HG03439 (cell line): ENCODE results near the gene CTF1.
"Not testable (repeated sequence)": the region's sequence is repeated elsewhere in the genome, so short reads cannot be mapped to it uniquely, and the experiment has no call there.

ENCODE experiments used
- ATAC-seq: cut with Tn5 transposase; IDR thresholded peaks from one replicate; pipeline ENCODE4 v1.9.1; 2021; ENCODE audit warnings: mild to moderate bottlenecking, moderate library complexity; ENCODE audit not compliant: unreplicated experiment

CTF1 gene

DNA sequence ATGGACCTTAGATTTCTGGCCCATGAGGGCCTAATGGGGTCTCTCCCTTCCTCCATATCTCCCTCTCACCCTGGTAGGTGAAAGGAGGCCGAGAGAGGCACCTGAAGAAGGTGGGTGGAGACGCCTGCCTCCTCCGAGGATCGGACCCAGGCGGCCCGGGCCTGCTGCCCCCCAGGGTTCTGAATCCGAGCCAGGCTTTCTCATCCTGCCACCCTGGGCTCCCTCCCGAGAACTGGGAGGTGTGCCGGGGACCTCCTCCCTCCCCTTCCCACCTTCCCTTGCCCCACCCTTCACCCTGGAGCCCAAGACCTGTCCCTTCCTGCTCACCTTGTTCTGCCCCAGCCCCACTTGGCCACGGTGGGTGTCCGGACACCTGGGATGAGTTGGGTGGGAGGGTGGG lies 32.0 kb downstream of the CTF1 start:
- no peak for ATAC-seq

DNA sequence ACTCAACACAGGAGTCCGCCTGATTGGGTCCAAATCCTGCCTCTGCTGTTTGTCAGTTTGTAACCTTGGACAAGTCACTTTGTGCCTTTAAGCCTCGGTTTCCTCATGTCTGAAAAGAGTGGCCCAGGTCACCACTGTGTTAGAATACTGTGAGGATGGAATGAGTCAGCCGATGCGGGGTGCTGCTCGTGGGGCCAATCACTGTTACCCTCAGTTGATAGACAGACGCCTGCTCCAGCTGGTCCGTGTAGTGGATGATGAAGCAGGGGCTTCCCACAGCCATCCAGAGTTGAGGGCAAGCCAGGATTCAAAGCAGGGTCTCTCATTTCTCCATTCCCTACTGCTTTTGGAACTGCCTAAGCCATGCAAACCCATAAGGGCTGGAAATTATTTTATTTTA lies 32.8 kb downstream of the CTF1 start:
- ATAC-seq, result no peak

DNA sequence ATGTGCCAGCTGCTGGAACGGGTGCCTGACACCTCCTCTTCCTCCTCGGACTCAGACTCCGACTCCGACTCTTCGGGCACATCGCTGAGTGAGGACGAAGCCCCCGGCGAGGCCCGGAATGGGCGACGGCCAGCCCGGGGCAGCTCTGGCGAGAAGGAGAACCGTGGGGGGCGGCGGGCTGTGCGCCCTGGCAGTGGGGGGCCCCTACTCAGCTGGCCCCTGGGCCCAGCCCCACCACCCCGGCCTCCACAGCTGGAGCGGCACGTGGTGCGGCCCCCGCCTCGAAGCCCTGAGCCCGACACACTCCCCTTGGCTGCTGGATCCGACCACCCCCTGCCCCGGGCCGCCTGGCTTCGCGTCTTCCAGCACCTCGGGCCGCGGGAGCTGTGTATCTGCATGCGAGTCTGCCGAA lies 33.8 kb downstream of the CTF1 start:
- ATAC-seq, result no peak

DNA sequence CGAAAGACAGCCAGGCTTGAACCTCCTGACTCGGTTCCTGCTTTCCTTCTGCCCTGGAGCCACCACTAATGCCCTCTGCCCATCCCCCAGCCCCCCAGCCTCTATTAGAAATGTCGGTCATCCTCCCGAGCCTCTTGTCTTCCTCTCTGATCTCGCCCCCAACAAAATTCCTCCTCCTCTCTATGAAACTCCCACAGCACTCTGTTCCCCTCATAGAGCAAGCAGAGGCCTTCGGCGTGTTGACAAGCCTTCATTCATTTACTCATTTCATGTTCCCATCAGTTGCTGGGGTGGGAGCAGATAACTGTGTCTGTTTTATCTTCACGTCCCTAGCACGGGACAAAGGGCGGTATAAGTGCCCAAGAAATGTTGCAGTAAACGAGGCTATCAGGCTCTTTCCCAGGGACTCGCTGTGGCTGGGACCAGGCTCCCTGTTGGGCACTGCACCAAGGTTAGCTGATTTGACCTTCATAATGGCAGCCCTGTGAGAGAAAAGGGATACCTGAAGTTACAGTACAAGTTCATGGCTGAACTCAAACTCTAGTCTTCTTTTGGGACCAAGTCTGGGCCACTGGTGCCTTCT lies 34.7 kb downstream of the CTF1 start:
- no peak for ATAC-seq

DNA sequence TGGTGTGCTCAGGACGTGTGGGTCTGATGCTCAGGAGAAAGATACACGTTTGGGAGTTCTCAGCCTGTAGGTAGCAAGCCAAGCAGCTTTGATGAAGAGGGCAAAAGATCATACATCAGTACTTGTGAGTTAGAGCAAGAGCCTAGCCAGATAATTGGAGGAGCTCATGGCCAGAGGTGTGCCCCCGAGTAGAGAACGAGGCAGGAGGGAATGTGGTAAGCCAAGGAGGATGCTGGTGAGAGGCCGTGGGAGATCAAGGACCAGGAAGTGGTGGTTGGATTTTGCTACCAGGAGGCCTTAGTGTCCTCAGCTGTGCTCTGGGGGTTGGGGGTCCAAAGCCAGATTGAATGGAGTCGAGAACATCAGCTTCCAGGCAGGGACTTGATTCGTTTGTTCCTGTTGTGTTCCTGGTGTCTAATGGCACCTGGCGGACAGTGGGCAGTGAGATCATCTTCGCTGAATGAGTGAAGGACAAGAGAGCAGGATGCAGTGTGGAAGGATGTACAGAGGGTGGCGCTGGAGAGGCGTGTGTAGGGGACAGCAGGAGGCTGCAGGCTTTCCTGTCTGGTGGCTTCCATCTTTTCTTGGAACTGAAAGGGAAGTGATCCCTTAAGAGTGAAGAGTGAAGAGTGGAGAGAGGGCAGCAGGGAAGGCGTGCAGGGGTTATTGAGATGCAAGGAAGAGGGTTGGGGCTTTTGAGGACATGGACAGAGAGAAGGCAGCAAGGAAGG lies 38.6 kb downstream of the CTF1 start:
- ATAC-seq, result no peak

DNA sequence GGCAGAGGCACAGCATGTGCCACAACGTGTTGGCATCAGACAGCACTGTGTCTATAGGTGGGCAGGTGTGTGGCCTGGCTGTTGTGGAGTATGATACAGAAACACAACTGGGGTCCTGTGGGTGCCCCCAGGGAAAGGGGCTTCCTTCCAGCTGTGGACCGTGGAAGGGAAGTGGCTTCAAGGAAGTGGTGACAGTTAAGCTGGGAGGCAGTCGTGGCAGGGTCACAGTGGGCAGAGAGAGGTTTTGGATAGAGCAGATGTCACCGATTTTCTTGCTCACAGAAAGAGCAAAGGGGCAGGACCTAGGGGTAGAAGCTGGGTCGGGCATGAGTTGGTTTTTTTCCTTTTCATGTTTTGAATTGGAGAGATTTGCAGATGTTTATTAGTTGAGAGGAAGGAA lies 41.3 kb downstream of the CTF1 start:
- no peak for ATAC-seq

DNA sequence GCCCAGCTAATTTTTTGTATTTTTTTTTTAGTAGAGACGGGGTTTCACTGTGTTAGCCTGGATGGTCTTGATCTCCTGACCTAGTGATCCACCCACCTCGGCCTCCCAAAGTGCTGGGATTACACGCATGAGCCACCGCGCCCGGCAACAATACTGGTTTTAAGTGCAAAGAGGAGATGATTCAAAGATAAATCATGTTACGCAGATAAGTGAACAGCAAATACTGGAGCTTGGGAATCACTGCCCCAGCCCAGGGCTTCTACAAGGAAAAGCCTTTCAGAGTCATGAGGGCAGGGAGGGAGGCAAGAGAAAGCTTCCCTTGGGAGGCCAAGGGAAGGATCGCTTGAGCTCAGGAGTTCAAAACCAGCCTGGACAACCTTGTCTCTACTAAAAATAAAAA lies 43.2 kb downstream of the CTF1 start:
- ATAC-seq, result not testable (repeated sequence)

DNA sequence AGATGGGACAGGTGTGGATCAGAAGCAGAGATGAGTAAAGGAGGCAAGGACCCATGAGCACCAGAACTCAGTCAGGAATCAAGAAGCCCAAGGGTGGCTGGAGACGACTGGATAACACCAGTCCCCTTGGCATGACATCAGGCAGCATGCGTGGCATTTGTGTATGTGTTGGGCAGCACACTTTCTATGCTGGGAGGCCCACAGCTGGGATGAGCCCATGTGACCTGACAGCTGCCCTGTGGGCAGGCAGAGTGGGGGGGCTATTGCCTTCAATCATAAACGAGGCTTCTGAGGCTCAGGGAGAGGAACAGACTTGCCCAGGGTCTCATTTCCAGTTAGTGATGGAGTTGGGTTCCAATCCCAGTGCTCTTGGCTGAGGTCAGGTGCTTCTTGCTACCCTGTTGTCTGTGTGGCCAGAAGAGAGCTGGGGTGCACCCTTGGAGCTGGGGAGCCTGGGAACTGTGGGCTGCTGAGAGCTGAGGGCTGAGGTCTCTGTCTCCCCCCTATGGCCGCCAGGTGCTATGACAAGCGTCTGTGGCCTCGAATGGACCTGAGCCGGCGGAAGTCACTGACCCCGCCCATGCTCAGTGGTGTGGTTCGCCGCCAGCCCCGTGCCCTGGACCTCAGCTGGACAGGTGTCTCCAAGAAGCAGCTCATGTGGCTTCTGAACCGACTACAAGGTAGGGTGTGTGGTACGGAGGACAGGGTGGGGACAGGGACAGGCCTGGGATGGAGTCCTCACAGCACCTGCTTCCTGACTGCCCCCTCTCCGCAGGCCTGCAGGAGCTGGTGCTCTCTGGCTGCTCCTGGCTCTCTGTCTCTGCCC lies 45.4 kb downstream of the CTF1 start:
- peak; percentile 76 for ATAC-seq

DNA sequence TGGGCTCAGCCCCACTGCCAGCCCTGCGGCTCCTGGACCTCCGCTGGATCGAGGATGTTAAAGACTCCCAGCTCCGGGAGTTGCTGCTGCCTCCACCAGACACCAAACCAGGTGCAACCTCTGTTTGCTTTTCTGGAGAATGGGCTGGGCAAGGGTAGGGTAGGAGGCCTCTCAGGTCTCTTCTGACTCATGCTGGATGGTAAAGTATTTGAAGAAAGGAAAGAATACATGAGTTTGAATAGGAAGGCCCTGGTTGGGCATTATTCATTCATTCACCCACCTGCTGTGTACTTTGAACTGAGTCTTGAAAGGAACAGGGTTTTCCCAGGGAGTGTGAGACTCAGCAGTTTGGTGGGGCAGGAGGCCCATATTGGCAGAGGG lies 46.0 kb downstream of the CTF1 start:
- no peak for ATAC-seq

DNA sequence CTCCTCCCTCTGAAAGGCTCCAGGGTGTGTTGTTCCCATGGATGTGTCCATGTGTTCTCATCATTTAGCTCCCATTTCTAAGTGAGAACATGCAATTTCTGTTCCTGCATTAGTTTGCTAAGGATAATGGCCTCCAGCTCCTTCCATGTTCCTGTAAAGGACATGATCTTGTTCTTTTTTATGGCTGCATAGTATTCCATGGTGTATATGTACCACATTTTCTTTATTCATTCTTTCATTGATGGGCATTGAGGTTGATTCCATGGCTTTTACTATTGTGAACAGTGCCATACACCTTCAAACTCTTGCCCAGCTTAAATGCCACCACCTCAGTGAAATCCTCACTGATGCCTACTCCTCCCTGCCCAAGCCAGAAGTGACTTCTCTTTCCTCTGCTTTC lies 47.9 kb downstream of the CTF1 start:
- ATAC-seq, result no peak

DNA sequence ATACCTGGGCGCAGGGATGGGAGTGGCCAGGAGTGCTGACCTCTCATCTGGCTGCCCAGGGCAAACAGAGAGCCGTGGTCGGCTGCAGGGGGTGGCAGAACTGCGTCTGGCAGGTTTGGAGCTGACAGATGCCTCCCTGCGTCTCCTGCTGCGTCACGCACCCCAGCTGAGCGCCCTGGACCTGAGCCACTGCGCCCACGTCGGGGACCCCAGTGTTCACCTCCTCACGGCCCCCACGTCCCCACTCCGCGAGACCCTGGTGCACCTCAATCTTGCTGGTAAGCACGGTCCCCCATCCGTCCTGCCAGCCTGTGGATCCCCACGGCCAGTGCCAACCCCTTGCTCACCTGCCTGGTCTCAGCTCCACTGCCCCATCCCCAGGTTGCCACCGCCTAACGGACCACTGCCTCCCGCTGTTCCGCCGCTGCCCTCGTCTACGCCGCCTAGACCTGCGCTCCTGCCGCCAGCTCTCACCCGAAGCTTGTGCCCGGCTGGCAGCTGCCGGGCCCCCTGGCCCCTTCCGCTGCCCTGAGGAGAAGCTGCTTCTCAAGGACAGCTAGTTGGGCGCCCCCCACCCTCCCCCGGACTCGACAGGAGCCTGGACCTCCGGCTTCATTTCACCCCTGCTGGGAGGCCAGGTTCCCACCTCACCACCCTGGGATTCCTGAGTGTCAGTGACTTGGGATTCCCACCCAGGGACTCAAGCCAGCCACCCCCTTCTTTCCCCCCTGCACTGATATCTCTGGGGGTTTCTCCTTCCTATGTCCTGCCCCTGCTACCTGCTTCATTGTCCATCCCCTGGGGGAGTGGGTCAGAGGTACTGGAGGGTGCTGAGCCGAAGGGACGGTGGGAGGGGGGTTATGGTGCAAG lies 50.5 kb downstream of the CTF1 start:
- no peak for ATAC-seq

DNA sequence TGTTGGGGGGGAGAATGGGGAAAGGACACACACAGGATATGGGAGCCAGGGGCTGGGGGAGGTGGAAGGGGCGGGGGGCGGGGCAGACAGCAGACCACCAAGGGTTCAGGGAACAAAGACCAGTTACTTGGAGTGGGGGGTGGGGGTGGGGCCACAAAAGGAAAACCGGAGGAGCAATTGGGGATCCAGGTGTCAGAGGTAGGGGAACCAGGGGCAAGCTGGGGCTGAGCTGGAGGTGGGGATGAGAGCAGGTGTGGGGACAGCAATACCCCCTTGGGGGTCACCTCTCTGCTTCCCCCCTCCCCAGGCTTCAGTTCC lies 51.1 kb downstream of the CTF1 start:
- ATAC-seq, result no peak

DNA sequence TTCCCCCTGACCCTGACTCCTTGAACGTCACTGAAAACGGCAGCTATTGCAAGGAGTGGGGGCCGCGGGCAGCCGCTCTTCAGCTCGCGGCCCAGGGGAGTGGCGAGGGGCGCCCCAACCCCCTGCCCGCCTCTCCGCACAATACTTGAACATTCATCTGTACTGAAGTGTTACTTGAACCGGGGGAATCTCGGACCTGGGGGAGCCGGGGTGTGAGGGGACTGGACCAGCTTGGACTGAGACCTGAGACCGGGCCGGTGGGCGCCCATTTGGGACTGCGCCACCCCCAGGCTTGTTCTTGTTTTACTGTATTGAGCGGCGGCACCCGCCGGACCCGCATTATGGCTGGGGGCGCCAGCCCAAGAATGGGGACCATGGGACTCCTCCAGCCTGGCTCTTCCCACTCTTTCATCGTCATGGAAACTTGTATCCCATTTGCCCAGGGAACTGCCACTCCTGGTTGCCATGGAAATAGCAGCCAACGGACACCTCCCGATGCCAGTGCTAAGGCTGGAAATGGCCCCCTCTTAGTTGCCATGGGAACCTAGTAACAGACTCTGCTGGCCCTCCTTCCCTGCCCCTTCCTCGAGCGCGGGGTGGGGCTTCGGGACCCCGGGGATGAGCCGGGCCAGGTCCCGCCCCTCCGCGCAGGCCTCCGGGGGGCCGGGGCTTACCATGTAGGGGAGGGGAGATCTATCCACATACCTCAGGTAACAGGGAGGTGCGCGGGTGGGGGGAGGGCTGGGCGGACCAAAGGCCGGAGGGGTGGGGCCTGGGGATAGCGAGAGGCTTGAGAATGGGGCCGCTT lies 51.6 kb downstream of the CTF1 start:
- no peak for ATAC-seq

DNA sequence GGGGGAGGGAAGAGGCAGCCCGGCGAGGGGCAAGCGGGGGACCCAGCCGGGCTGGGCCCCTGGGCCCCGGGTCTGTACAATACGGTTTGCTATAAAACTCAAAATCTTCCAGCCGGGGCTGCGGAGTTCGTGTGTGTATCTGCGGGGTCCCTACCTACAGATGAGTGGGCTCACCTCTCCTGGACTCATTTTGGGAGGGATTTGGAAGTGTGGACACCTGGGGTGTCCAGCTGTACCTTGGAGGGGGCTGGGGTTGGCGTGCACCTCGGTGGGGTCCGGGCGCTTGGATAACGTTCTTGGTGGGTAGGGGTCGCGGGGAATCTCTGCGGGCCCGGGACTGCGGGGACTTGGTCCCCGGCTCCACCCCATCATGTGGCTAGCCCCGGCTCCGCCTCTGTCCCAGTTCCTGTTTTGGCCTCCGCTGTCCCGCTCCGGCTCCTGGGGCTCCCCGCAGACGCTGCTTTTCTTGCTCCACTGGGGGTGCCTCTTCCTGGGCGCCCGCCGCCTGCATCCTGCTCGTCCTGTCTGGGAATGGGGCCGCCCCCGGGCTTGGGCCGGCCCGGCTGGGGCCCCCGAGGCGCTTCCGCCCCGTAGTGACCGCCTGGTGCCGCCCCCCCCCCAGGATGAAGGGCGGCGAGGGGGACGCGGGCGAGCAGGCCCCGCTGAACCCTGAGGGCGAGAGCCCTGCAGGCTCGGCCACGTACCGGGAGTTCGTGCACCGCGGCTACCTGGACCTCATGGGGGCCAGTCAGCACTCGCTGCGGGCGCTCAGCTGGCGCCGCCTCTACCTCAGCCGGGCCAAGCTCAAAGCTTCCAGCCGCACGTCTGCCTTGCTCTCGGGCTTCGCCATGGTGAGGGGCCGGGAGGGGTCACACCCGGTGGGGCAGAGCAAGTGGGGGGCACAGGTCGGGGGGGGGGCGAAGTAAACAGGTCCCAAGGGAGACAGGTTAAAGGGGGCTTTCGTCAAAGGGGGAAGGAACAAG lies 52.5 kb downstream of the CTF1 start, which contains the start of gene ORAI3:
TSS of gene ORAI3 (plus strand) at position 402 of the 983 bp plus-strand sequence. CDS start at position 624, 222 bp downstream.
- peak; percentile 42 for ATAC-seq

DNA sequence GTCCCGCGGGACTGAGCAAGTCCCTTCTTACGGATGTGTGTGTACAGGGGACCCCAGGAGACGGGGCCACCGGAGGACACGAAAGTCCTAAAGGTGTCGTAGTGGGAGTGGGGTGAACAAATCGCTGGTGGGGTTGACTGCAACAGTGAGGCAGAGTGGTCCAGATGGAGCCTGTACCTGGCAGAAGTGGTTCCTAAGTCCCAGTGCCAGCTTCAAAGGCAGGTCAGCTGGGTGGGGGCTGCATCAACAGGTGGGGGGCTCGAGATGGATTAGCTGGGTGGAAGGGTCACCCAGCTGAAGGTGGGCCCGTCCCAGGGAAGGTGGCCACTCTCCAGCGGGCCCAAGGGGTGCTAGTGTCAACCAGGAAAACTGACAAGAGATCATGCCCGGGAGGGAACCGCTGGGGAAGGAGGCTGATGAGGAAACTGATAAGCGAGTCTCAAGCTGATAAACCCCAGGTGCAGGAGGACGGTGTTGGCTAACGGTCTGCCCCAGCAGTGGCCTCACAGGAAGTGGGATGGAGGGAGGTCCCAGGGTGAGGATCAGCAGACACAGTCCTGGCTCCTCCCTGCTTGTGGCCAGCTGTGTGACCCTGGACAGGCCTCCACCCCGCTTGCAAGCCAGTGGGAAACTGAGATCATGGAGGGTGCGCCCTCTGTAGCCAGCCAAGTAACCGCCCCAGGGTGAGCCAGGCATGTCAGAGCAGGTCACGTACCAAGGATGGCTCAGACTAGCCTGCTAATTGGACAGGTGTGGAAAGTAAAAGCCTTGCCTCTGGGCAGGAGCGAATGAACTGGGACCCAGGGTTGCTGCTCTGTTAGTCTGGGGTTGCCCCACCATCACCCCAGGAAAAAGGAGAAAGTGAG lies 53.5 kb downstream of the CTF1 start:
- peak; percentile 44 for ATAC-seq

DNA sequence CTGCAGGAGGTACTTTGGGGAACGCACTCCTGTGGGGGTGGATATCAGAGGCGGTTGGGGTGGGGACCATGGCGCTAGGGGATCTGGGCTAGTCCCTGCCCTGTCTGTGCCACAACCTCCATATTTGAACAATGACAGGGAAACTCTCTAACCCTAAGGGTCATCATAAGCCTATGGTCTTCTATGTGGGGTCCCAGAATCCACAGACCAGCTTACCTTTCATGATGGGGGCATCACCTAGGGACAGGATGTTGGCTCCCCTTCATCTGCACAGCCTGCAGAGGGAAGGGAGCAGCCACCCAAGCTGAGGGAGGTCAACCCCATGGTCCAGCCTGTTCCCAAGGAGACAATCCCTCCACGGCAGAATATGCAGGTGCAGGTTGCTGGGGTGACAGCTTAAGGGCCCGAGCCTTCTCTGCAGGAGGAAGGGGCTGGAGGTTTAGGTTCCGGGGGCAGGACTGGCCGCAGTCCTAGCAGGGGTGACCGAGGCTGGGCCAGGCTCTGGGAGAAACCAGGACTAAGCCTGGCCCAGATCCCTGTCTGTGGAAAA lies 54.2 kb downstream of the CTF1 start:
- no peak for ATAC-seq

DNA sequence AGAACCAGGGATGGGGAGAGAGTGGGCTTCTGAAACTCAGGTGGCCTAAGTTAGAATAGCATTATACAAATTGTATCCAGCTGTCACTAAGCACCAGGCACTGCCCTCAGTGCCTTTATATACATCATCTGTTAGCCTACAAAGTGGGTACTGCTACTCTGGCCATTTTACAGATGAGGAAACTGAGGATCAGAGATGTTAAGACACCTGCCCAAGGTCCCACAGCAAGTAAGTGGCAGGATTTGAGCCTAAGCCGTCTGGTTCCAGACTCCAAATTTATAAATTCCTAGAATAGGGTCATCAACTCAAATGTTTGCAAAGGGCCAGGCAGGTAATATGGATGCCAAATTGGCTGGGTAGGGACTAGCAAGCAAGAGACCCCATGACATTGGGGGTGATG lies 54.8 kb downstream of the CTF1 start:
- ATAC-seq, result no peak

DNA sequence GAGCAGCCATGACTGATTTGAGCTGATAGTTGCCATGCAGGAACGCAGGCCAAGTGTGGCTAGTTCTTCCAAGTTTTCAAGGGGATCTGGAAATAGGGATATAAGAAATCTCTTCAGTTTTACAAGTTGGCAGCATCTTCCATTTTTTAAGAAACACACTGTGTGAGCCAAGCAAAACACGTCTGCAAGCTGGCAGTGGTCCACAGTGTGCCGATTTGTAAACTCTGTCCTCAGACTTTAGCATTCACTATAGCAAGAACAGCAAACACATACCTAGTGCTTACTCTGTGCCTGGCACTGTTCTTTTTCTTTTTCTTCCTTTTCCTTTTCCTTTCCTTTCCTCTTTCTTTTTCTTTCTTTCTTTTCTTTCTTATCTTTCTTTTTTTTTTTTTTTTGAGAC lies 55.3 kb downstream of the CTF1 start:
- ATAC-seq, result no peak
